Neuron (in vitro differentiated cells): ENCODE measurements around the gene ANO4.

Source experiments
- H2AFZ ChIP-seq: one replicate; pipeline ENCODE4 v1.6.1; 2013; ENCODE audit warnings: low read depth, mild to moderate bottlenecking, inconsistent platforms, low read length, moderate library complexity
- H3K27me3 ChIP-seq: one replicate; pipeline ENCODE4 v1.6.1; 2013; ENCODE audit warnings: low read length; ENCODE audit not compliant: insufficient read depth
- H3K36me3 ChIP-seq: one replicate; pipeline ENCODE4 v1.6.1; 2013; ENCODE audit warnings: low read length; ENCODE audit not compliant: insufficient read depth
- H3K4me1 ChIP-seq: one replicate; pipeline ENCODE4 v1.6.1; 2013; ENCODE audit warnings: low read length; ENCODE audit not compliant: insufficient read depth
- H3K4me3 ChIP-seq: 2 replicates; pipeline ENCODE4 v1.5.1; 2013; ENCODE audit warnings: mild to moderate bottlenecking, low read length, moderate library complexity
- H3K9me3 ChIP-seq: one replicate; pipeline ENCODE4 v1.6.1; 2013; ENCODE audit warnings: low read length

Gene ANO4

DNA sequence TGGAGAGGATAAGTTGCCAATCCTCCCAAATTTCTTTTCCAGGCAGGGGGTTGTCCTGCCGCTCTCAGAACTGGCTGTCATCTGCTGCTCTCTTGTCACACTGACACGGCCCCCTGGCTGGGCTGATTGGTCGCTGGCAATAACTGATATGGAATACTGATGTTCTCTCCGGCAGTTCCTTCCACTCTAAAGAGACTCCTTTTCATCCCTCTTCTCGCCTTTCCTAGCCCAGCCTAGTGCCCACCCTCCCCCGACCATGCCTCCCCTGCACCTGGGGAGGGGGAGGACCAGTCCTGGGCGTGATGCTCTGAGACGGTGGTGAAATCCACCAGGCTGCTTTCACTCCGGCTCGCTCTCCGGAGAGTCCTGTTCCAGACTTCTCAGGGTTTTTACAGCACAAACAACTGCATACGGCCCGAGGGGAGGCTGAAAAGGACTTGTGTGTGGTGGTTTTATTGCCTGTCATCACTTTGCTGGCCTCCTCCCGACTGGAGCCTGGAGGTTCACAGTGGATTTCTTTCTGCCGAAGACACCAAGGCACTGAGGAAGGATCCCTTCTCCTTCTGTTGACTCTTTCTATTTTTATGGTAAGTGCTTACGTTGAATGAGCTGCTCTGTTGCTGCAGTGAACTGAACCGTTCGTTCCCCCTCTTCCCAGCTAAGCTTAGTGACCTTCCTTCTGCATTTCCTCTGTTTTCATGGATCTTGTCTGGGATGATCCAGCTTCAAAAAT lies at the start of gene ANO4:
ANO4 (plus strand) TSS at position 336 of the 733 bp plus-strand sequence. CDS start 107,010 bp downstream, outside the sequence.
- Histone ChIP-seq H3K27me3 (peaks cover 4% of the 10 kb centered on the region), H3K9me3 (no peaks in the 10 kb centered on the region), H3K4me1 (peaks cover 21% of the 10 kb centered on the region), H3K36me3 (no peaks in the 10 kb centered on the region), H3K4me3 (peak within 1 kb of the TSS; percentile 50), H2AFZ (peak within 1 kb of the TSS; percentile 76)

DNA sequence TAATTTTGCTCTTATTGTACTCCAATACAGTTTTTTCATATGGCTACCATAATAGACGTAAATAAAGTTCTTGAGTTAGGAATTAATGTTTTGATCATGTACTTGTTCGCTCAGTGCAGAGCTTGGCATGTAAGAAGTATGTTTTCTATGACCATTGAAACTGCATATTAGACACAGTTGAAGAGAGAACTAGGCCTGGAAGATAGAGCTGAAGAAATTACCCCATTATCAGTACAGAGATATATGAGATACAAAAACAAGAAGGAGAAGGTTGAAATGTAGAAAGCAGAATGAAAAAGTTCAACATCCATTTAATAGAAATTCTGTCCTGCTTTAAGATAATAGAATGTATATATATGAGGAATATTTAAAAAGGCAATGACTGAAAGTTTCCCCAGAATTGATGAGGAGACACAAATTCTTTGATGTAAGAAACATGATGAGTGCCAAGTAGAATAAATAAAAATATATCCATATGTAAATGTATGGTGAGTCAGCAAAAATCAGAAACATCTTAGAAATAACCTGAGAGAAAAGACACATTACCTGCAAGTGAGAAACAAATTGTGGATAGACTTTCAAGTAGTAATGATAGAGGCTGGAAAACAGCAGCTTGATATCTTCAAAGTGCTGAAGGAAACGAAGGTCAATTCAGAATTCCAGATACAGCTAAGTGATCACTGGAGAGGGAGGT lies 49.1 kb upstream of the ANO4 start:
- Histone ChIP-seq H3K4me3 (no peak overlapping the region), H2AFZ (no peak overlapping the region), H3K27me3 (no peaks in the 10 kb centered on the region)

DNA sequence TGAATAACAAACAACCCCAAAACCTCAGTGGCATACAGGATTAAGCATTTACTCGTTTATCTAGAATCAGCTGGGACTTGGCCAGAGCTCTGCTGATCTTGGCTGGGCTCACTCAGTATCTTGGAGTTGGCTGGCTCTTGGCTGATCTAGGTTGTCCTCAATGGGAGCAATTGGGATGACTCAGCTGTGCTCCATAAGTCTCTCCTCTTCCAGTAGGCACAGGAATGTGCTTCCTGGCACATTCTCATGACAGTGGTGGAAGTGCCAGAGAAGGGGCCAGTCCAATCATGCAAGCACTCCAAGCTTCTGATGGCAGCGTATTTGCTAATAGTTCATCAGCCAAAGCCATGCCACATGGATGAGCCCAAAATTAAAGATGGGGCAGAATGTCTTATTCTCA lies 41.7 kb upstream of the ANO4 start:
- H3K4me1 ChIP-seq, result no peaks in the 10 kb centered on the region
- no peaks in the 10 kb centered on the region for H3K9me3 ChIP-seq
- H3K36me3 ChIP-seq, result no peaks in the 10 kb centered on the region
- H2AFZ ChIP-seq, result no peak overlapping the region
- H3K4me3 ChIP-seq, result no peak overlapping the region
- no peaks in the 10 kb centered on the region for H3K27me3 ChIP-seq

More for the DNA sequence above, 49.1 kb upstream of the ANO4 start:
- H3K36me3 ChIP-seq, result no peaks in the 10 kb centered on the region
- H3K4me1 ChIP-seq, result no peaks in the 10 kb centered on the region
- H3K9me3 ChIP-seq, result no peaks in the 10 kb centered on the region

DNA sequence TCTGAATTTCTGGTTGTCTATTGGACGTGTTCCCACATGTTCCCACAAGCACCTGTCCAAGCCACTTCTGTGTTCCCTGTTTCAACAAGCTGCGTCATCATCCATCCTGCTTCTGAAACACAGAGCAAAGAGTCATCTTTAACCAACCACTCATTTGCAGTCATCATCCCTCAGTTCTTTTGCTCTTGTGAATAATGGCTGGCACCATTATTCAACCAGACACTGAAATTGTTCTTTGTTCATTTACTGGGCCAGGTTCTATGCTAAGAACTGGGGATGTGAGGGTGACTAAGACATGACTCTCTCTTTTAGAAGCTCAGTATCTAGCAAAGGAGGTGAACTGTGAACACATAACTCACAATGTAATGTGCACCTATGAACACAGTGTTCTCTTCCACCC lies 40.7 kb upstream of the ANO4 start:
- Histone ChIP-seq H3K36me3 (no peaks in the 10 kb centered on the region), H3K27me3 (no peaks in the 10 kb centered on the region), H2AFZ (no peak overlapping the region), H3K4me1 (no peaks in the 10 kb centered on the region), H3K9me3 (no peaks in the 10 kb centered on the region), H3K4me3 (no peak overlapping the region)

DNA sequence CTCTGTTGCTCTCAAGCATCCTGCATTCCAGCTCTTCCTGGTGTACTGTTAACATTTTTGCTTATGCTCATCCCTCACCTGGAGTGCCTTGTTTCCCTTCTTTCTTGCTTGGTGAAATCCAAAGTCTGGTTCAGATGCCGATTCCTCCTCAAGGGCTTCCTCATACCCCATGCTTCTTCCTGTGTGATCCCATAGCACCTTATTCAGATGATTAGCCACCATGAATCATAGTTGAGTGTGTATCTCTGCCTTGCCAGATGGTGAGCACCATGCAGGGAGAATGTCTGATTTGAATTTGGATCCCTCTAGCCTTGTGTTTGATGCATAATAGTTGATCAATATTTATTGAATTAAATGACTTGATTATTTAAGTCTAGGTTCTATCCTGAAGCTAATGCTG lies 39.4 kb upstream of the ANO4 start:
- Histone ChIP-seq H3K27me3 (no peaks in the 10 kb centered on the region), H3K4me1 (no peaks in the 10 kb centered on the region), H3K4me3 (no peak overlapping the region), H2AFZ (no peak overlapping the region), H3K36me3 (no peaks in the 10 kb centered on the region), H3K9me3 (no peaks in the 10 kb centered on the region)

DNA sequence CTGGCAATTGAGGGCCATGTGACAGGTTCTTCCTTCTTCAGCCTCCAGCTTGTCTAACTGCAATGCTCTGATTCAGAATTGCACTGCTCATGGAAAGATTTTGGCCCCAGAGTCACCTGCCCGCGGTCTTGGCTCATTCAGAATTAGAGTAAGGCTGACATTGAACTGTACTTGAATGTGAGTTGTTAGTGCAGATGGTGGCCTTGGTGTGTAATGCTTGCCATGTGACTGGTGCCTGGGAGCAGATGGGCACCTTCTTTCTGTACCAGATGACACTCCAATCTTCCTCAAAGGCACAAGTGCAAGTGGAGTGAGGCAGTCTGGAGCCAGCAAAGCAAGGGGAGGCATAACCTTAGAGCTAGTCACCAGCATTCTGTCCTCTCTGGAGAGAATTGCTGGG lies 36.5 kb upstream of the ANO4 start:
- Histone ChIP-seq H3K36me3 (no peaks in the 10 kb centered on the region), H2AFZ (no peak overlapping the region), H3K9me3 (no peaks in the 10 kb centered on the region), H3K4me1 (no peaks in the 10 kb centered on the region), H3K4me3 (no peak overlapping the region), H3K27me3 (no peaks in the 10 kb centered on the region)

DNA sequence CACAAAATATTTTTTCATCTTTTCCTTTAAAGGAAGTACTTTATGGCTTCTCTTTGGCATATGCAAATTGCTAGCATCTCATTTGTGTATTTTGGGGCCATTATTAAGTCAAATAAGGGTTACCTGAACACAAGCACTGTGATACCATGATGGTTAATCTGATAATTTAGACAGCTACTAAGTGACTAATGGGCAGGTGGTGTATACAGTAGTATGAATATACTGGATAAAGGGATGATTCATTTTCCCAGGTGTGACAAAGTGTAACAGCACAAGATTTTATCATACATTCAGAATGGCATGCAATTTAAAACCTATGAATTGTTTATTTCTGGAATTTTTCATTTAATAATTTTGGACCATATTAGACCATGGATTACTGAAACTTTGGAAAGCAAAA lies 27.2 kb upstream of the ANO4 start:
- Histone ChIP-seq H2AFZ (no peak overlapping the region), H3K4me3 (no peak overlapping the region), H3K4me1 (no peaks in the 10 kb centered on the region), H3K36me3 (no peaks in the 10 kb centered on the region), H3K27me3 (no peaks in the 10 kb centered on the region), H3K9me3 (no peaks in the 10 kb centered on the region)

DNA sequence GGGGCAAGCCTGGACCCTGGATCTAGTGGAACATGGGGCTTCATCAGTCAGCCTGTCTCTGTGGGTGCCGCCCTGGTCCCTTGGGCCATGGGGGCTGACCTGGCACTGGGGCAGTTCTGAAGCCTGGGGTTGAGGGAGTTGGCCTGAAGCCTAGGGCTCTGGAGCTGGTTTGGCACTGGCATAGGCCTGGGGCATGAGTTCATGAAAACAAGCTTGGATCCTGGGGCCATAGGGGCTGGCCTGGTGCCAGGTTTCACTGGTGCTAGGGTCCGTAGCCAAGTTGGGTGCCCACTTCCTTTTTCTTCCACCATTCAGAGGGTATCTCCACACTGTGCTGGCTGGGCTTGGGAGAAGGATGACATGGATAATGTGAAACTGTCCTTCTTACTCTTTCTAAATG lies 26.6 kb upstream of the ANO4 start:
- Histone ChIP-seq H2AFZ (no peak overlapping the region), H3K4me1 (no peaks in the 10 kb centered on the region), H3K36me3 (no peaks in the 10 kb centered on the region), H3K4me3 (no peak overlapping the region), H3K9me3 (no peaks in the 10 kb centered on the region), H3K27me3 (no peaks in the 10 kb centered on the region)

DNA sequence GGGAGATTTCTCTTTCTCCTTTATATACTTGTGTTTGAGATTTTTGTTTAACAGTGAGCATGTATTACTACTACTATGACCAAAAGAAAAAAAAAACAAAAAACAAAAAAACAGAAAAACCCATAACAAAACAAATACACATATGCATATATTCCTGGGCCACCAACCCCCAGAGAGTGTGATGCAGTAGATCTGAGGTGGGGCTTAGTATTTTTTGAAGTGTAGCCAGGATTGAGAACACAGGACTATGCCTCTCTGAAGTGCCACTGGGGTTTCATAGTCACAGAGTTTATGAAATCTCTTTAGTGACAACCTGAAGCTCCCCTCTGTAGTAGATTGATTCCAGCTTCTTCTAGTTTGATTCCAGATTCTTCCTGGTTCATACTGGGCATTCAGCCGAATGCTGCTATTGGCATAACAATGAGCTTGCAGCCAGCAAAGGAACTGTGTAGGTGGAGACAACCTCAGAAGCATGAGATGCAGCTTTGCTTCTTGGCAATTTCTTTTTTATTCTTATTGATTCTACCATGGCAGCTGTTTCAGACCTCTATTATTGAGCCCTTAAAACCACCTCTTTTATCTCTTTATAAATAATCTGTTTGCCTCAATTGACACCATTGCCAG lies 15.5 kb upstream of the ANO4 start:
- Histone ChIP-seq H3K27me3 (no peaks in the 10 kb centered on the region), H2AFZ (no peak overlapping the region), H3K4me3 (no peak overlapping the region), H3K4me1 (no peaks in the 10 kb centered on the region), H3K36me3 (no peaks in the 10 kb centered on the region), H3K9me3 (no peaks in the 10 kb centered on the region)

DNA sequence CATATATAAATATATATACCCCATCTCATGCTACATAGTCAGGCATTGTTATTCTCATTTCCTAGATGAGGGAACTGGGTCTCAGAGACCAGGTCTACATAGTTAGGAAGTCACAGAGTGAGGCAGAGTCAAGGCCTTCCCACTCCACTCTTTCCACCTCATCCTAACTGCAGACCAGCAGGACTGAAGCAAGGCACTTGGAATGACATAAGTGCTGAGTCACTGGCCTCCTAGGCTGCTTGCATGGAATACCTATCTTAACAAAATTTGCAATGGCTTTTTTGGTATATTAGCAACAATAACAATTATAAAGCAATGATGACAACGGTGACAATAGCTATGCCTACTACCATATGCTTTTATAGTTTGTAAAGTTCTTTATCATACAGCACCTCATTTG lies 5.4 kb upstream of the ANO4 start:
- Histone ChIP-seq H3K4me3 (no peak overlapping the region), H3K36me3 (no peaks in the 10 kb centered on the region), H3K4me1 (peaks cover 2% of the 10 kb centered on the region), H3K27me3 (peaks cover 4% of the 10 kb centered on the region), H2AFZ (no peak overlapping the region), H3K9me3 (no peaks in the 10 kb centered on the region)

DNA sequence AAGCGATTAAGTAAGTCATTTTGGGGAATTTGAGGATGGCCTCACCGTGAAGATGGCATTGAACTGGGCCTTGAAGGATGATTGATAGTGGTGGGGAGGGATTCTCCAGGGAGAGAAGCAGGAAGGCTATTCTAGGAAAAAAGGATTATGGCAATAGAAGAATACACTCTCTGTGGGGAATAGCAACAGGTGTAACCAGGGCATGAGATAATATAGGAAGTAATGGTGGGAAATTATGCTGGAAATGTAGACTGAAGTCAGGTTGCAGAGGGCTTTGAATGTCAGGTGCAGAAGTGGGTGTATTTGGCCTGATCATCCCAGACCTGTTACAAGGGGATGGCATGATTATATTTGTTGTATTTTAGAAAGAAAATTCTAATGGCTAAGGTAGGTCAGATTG lies 4.6 kb upstream of the ANO4 start:
- H3K9me3 ChIP-seq, result no peaks in the 10 kb centered on the region
- no peak overlapping the region for H2AFZ ChIP-seq
- H3K27me3 ChIP-seq, result peaks cover 4% of the 10 kb centered on the region
- H3K36me3 ChIP-seq, result no peaks in the 10 kb centered on the region
- H3K4me1 ChIP-seq, result peaks cover 9% of the 10 kb centered on the region
- no peak overlapping the region for H3K4me3 ChIP-seq

DNA sequence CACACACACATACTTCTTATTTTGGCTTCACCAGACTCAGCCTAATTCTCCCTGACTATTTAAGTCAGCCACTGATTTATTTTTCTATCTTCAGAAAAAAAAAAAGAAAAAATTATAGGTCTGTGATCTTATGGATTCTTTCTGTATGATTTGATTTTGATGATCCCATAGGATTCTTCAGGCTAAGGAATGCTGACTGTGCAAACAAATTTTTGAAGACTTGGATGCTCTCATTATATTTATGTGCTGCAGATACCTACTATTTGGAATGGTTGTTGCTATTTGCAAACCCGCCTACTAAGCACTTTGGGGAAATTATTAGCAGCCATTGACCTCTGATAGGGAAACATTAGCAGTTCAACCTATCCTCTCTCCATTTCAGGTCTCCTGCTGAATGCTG lies 4.0 kb upstream of the ANO4 start:
- Histone ChIP-seq H3K27me3 (peaks cover 4% of the 10 kb centered on the region), H3K36me3 (no peaks in the 10 kb centered on the region), H3K4me3 (no peak overlapping the region), H2AFZ (no peak overlapping the region), H3K9me3 (no peaks in the 10 kb centered on the region), H3K4me1 (peaks cover 14% of the 10 kb centered on the region)

DNA sequence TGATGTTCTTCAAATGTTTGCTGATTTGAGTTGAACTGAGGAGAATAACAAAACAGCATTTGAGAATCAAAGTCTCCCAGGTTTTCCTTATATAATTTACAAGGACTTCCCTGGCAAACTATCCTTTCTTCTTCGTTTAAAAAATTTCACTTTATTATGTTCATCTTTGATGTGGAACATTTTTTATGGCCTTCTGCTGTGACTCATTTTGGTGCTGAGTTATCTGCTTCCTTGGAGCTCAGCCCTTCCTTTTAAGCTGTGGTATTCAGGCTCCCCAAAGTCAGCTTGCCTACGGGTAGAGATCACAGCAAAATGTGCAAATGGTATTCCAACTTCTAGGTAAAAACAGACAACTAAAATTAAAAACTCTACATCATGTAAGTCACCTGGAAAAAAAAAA lies 1.4 kb upstream of the ANO4 start:
- no peaks in the 10 kb centered on the region for H3K9me3 ChIP-seq
- H3K4me3 ChIP-seq, result no peak overlapping the region
- H3K36me3 ChIP-seq, result no peaks in the 10 kb centered on the region
- no peak overlapping the region for H2AFZ ChIP-seq
- H3K4me1 ChIP-seq, result peaks cover 21% of the 10 kb centered on the region
- H3K27me3 ChIP-seq, result peaks cover 4% of the 10 kb centered on the region
